Measurements from ENCODE around the gene RERGL. TPM values are rescaled to one million over a fixed set of nuclear protein-coding genes. Genes with fewer than 3 reads are reported as not detected.
"Not testable (repeated sequence)": the region's sequence is repeated elsewhere in the genome, so short reads cannot be mapped to it uniquely, and the experiment has no call there.

Gene RERGL, protein sequence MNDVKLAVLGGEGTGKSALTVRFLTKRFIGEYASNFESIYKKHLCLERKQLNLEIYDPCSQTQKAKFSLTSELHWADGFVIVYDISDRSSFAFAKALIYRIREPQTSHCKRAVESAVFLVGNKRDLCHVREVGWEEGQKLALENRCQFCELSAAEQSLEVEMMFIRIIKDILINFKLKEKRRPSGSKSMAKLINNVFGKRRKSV
- 1 to 10 TPM in 4 of 10 donors, under 1 TPM in 5, not detected in 1; 0.26 to 1.5 (median 0.71) TPM for polyA plus RNA-seq (ENCODE audit: insufficient read length in 10 of 10)
- long read RNA-seq, donor 1: 0 reads
- long read RNA-seq, donor 2: 0 reads
- long read RNA-seq, donor 3: 0 reads
- long read RNA-seq, donor 4: 0 reads
- long read RNA-seq, donor 5: 0 reads
- long read RNA-seq, donor 6: 0 reads
- long read RNA-seq, donor 7: 0 reads
- long read RNA-seq, donor 8: 0 reads
- long read RNA-seq, donor 9: 0 reads

DNA sequence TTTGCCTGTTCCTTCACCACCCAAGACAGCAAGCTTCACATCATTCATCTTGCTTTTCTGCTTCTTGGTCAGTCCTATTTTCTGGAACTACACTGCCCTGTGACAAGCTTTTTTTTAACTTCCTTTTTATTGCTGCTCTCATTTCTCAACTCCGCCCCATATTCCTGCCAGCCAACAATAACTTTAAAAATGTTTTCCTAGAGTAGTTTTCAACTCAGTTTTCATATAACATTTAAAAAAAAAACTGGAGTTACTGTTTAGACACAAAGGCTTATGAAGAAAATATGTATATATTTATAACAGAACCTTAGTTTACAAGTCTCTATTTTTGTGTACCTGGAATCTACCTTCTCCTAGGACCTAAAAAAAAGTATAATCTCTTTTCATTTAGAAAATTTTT, at the start of gene RERGL:
RERGL (minus strand) TSS at position 101 of the 400 bp plus-strand sequence; CDS start at position 48, 53 bp downstream.
- DNase-seq: no peak

- no peak for DNase-seq
Measured at GRCh38 chr12:18139254-18139653, 49.3 kb upstream of the RERGL start.

DNA sequence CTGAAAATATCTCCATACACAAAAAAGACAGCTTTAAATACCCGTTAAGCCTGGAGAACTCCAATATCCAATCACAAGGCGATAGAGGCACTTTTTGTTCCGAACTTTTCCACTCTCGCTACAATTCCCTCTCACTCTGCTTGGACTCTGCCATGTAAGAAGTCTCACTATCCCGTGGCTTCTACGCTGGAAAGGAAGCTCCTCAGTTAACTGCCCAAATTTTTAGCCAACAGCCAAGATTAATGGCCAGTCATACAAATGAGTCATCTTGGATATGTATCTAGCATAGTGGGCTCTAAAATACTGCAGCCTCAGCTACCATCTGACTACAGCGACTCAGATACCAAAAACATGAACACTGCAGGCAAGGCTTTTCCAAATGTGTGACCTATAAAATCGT, 45.5 kb upstream of the RERGL start:
- DNase-seq: peak in 1 of 3 donors; percentile 12

DNA sequence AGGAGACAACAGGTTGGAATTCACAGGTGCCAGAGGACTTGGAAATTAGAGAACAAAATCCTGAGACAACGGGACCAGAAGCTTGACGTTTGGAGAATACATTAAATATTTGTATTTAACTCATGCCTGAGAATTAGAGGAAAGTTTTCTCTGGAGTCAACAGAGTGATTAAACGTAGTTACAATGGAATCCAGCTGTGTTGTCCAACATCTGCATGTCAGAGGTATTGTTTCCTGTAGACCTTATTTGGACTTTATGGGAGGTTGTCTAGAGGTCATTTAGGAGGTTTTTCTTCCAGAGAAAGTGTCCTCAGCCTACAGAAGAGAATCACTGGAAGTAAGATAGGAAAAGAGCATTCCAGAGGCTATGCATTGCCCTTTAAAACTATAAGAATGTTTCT, 45.1 kb upstream of the RERGL start:
- DNase-seq: peak in 1 of 3 donors; percentile 48

- no peak for DNase-seq
Measured at GRCh38 chr12:18130851-18131250, 40.9 kb upstream of the RERGL start.

DNA sequence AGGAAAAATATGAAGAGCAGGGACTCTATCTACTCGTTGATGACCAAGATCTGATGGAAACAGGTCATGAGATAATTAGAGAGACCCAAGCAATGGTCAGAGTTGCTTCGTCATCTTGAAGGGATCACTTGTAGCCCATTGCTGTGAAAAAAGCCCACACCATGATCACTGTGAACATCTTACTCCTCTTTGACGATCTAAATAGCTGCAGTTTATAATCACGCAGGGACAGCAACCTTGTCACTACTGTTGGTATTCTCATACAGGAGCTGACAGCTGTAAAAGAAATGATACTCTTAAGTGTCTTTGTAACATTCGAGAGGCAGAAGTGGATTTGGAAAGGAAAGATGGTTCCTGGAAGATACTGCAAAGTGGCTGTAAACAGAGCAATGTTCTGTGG, 33.7 kb upstream of the RERGL start:
- no peak for DNase-seq

DNA sequence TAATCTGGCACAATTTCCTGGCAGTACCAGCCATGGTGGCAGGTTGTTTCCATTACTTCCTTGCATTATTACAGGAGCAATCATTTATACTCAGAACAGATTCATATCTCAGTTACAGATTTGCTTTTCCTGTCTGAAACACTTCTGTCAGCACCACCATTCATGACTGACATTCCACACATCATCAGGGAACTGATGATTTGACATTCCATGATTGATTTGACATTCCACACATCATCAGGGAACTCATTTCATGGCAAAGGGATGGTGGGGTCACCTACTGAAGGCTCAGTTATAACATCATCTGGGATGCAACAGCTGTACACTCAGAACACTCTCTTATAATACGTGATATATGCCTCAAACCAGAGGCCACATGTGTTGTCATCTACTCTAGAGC, 30.9 kb upstream of the RERGL start:
- no peak for DNase-seq

DNA sequence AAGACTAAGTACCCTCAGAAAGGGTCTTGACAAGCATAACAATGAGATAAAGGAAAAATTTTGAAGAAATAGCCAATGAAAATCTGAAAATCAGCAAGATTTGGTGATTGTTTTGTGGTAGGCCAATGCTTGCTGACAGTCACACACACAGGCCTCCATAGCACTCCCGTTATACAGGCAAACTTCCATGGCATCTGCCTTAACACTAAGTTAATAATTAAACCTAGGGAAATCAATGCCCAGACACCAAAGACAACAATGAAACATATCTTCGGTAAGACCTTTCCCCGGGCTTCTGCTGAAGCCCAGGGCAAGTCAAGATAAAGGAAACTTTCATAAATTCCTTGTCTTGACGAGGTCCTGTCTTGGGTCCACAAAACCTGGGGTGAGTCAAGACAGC, 18.6 kb upstream of the RERGL start:
- no peak for DNase-seq

DNA sequence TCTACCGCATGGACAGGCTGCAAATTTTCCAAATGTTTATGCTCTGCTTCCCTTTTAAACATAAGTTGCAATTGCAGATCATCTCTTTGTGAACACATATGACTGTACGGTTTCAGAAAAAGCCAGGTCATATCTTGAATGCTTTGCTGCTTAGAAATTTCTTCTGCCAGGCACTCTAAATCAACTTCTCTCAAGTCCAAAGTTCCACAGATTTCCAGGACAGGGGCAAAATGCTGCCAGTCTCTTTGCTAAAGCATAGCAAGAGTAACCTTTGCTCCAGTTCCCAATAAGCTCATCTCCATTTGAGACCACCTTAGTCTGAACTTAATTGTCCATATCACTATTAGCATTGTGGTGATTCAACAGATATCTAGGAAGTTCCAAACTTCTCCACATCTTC, 13.6 kb upstream of the RERGL start:
- no peak for DNase-seq

GRCh38 chr12:18101043-18101442, 11.1 kb upstream of the RERGL start:
- no peak for DNase-seq

- no peak for DNase-seq
Measured at GRCh38 chr12:18084080-18084479, 5.9 kb downstream of the RERGL start.

GRCh38 chr12:18079541-18080246, 10.3 kb downstream of the RERGL start:
- DNase-seq: no peak

- DNase-seq: no peak
Measured at GRCh38 chr12:18074001-18074400, 16.0 kb downstream of the RERGL start.

GRCh38 chr12:18072723-18073122, 17.3 kb downstream of the RERGL start:
- DNase-seq: no peak

DNA sequence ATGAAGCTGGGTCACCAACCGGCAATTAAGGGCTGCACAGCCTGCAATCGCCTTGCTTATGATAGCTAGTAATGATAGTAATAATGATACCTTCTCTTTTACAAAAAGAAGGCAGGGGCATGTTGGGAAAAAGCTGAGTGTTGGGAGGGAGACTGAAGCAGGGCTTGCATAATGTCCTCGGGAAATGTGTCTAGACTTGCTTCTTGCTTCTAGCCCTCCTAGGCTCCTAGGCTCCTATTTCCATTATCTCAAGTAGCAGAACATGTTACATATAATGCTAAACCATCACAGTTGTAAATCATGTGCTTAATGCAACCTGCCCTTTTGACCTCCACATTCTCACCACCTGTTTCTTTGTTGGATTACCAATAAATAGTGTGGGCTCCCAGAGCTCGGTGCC, 18.7 kb downstream of the RERGL start:
- DNase-seq: no peak

GRCh38 chr12:18068355-18068754, 21.6 kb downstream of the RERGL start:
- DNase-seq: no peak

GRCh38 chr12:18066666-18067065, 23.3 kb downstream of the RERGL start:
- no peak for DNase-seq

DNA sequence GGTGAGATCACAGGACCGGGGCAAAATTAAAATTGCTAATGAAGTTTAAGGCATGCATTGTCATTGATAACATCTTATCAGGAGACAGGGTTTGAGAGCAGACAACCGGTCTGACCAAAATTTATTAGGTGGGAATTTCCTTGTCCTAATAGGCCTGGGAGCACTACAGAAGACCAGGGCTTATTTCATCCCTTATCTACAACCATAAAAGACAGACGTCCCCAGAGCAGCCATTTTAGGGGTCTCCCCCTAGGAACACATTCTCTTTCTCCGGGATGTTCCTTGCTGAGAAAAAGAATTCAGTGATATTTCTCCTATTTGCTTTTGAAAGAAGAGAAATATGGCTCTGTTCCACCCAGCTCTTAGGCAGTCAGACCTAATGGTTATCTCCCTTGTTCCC, 27.1 kb downstream of the RERGL start:
- DNase-seq: not testable (repeated sequence)

GRCh38 chr12:18057051-18057450, 32.9 kb downstream of the RERGL start:
- no peak for DNase-seq

DNA sequence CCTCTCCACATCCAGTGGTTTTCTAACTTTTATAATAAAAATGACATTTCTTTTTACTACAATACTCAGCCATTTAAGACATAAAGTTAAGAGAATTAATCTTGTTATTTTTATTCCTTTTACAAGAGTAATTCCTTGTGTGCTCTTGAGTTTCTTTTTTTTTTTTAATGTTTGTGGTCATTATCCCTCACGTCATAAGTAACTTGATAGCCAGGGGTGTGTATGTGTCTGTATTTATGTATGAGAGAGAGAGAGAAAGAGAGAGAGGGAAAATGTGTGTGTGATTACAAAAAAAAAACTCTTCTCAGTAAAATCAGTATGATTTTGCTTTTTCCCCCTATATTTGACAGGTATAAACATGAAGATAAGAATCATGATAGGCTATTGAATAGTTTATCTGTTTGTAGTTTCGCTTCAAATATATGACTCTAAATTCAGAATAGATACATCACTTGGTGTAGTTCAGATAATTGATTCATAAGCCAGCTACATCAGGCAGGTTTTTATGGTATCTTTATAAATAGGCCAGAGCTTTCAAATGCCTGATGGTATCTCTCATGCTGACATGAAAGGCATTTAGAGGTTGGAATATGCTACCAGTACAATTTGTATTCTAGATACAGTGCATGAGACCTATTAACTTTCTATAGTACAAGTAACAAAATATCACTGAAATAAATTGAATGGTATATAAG, 34.9 kb downstream of the RERGL start:
- peak in 1 of 3 donors; percentile 5 for DNase-seq

GRCh38 chr12:18045446-18045992, 44.5 kb downstream of the RERGL start:
- no peak for DNase-seq

DNA sequence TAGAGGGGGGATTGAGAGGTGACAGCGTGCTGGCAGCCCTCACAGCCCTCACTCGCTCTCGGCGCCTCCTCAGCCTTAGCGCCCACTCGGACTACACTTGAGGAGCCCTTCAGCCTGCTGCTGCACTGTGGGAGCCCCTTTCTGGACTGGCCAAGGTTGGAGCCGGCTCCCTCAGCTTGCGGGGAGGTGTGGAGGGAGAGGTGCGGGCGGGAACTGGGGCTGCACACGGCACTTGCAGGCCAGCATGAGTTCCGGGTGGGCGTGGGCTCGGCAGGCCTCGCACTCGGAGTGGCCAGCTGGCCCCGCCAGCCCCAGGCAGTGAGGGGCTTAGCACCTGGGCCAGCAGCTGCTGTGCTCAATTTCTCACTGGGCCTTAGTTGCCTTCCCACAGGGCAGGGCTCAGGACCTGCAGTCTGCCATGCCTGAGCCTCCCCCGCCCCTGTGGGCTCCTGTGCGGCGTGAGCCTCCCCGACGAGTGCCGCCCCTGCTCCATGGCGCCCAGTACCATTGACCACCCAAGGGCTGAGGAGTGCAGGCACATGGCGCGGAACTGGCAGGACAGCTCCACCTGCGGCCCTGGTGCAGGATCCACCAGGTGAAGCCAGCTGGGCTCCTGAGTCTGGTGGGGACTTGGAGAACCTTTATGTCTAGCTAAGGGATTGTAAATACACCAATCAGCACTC, 49.8 kb downstream of the RERGL start:
- DNase-seq: not testable (repeated sequence)

Data from muscle of back (tissue), 13 donors.